ENCODE results near the gene EGFR.

The EGFR gene

DNA sequence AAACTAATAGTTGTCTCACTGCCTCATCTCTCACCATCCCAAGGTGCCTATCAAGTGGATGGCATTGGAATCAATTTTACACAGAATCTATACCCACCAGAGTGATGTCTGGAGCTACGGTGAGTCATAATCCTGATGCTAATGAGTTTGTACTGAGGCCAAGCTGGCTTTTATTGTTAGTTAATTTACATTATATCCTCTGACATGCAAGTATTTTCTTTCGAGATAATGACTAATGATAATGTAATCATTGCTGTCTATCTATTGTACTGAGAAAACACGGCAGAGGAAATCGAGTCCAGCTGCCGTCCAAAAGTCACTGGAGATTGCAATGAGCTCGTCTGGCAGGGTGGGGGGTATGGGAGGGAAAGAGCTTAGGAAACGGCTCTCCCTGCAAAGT lies 173.9 kb downstream of the EGFR start:
- DNase-seq = no peak

DNA sequence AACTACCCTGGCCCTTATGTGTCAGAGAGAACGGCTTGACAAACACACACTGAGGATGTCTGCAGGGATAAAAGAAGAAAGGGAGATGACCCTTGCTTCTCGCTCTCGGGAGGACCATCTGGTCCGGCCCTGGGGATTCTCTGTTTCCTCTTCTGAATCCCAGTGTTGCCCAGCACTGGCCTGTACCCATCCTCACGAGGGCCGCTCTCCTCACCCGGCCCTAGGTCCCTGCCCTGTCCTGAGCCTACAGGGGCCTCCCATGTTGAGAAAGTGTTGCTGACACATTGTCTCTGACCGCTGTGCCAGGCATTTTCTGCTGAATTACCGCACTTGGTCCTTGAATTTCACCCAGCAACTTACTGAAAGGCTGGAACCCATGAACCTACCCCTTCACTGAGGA lies 174.4 kb downstream of the EGFR start:
- no peak for DNase-seq

DNA sequence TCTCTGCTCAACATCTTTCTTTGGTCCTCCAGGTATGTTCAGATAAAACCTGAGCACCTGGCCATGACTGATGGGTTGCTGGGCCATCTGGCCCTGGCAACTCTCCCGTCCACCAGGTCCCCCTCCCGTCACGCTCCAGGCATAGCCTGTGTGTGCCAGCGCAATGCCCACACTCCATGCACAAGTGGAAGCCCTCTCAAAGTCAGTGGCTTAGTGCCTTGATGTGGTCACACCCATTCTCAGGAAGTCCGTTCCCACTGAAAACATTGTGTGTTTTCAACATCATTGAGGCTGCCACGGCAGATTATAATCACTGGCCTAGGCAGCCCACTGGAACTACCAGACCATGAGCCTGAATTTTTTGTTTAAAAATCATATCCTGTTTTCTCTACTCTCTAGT lies 175.7 kb downstream of the EGFR start:
- DNase-seq = no peak

DNA sequence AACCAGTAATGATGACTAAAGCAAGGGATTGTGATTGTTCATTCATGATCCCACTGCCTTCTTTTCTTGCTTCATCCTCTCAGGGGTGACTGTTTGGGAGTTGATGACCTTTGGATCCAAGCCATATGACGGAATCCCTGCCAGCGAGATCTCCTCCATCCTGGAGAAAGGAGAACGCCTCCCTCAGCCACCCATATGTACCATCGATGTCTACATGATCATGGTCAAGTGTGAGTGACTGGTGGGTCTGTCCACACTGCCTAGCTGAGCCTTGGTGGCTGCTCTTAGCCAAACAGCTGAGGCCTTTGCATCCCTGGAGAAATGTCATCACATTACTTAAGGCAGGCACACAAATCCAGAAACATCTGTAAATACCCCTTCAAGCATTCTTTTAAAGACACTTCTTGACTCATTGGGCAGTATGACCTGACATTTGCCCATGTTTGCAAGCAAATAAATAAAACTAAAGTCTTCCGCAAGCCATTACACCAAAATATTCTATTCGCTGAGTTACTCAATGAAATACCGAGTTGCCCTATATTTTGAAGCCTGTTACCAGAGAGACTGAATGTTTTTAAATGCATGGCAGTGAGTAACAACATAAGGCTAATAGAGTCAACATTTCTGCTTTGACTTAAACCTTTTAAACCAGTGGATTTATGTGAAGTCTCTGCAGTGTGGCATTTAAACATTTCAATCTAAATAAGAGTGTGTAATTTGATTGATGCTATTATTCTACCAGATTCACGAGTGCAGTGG lies 180.0 kb downstream of the EGFR start:
- DNase-seq = no peak

DNA sequence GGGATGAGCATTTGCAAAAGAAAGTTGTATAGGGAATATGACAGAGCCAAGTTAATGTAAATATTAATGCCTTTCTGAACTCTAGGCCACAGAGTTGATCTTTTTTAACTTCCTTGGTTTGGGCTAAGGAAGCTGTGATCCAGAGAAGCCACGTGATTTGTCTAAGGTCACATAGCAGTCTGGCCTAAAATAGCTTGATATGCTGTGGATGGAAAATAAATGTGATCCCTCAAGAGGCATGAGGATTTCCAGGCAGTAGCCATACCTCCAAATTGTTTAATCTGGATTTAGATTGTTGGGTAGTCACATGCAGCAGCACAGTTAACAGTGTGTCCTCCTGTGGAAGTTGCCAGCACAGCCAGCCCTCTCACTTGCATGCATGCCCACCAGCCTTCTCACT lies 180.6 kb downstream of the EGFR start:
- DNase-seq = no peak

DNA sequence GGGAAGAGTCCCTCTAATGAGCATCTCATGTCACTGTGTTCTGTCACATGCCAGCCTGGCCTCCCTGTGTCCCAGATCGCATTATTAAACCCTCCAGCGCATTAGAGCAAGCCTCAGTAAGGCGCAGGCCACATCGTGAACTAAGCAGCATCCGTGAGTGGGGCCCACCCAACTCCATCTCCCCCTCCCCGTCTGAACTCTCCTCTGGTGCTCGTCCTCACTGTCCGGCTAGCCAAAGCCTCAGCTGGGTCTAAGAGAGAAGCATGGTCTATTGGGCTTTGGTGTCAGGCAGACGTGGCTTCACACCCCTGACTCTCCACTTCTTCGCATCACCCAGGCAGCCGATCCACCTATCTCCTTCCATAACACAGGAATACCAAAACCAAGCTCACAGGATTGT lies 181.6 kb downstream of the EGFR start:
- no peak for DNase-seq

DNA sequence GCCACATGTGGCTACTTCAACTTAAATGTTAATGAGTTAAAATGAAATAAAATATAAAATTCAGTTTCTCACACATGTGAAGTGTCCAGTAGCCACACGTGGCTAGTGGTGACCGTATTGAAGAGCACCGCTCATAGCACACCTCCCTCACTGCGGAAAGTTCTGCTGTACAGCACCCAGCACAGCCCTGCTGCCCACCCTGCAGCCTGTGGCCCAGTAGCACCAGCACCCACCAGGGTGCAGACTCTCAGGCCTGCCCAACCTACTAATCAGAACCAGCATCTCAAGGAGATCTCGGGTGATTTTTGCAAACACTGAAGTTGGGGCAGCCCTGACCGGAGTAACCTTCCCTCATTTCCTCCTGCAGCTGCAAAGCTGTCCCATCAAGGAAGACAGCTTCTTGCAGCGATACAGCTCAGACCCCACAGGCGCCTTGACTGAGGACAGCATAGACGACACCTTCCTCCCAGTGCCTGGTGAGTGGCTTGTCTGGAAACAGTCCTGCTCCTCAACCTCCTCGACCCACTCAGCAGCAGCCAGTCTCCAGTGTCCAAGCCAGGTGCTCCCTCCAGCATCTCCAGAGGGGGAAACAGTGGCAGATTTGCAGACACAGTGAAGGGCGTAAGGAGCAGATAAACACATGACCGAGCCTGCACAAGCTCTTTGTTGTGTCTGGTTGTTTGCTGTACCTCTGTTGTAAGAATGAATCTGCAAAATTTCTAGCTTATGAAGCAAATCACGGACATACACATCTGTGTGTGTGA lies 183.5 kb downstream of the EGFR start:
- DNase-seq = no peak

DNA sequence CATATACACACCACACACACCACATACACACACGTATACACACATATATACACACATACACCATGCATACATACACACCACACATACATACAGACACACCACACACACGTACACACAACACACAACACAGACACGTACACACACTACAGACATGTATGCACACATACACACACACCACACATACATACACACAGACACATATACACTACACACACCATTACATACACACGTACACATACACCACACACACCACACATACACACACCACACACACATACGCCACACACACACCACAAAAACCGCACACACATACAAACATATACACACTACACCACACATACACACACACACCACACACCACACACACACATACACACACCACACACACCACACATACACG lies 184.5 kb downstream of the EGFR start:
- no peak for DNase-seq

DNA sequence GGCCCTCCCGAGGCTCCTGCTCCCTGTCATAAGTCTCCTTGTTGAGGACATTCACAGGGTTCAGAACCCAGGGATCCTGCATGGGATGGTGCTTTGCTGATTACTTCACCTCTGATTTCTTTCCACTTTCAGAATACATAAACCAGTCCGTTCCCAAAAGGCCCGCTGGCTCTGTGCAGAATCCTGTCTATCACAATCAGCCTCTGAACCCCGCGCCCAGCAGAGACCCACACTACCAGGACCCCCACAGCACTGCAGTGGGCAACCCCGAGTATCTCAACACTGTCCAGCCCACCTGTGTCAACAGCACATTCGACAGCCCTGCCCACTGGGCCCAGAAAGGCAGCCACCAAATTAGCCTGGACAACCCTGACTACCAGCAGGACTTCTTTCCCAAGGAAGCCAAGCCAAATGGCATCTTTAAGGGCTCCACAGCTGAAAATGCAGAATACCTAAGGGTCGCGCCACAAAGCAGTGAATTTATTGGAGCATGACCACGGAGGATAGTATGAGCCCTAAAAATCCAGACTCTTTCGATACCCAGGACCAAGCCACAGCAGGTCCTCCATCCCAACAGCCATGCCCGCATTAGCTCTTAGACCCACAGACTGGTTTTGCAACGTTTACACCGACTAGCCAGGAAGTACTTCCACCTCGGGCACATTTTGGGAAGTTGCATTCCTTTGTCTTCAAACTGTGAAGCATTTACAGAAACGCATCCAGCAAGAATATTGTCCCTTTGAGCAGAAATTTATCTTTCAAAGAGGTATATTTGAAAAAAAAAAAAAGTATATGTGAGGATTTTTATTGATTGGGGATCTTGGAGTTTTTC lies 186.5 kb downstream of the EGFR start:
- DNase-seq = no peak

DNA sequence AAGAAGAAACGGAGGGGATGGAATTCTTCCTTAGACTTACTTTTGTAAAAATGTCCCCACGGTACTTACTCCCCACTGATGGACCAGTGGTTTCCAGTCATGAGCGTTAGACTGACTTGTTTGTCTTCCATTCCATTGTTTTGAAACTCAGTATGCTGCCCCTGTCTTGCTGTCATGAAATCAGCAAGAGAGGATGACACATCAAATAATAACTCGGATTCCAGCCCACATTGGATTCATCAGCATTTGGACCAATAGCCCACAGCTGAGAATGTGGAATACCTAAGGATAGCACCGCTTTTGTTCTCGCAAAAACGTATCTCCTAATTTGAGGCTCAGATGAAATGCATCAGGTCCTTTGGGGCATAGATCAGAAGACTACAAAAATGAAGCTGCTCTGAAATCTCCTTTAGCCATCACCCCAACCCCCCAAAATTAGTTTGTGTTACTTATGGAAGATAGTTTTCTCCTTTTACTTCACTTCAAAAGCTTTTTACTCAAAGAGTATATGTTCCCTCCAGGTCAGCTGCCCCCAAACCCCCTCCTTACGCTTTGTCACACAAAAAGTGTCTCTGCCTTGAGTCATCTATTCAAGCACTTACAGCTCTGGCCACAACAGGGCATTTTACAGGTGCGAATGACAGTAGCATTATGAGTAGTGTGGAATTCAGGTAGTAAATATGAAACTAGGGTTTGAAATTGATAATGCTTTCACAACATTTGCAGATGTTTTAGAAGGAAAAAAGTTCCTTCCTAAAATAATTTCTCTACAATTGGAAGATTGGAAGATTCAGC lies 187.6 kb downstream of the EGFR start:
- no peak for DNase-seq

DNA sequence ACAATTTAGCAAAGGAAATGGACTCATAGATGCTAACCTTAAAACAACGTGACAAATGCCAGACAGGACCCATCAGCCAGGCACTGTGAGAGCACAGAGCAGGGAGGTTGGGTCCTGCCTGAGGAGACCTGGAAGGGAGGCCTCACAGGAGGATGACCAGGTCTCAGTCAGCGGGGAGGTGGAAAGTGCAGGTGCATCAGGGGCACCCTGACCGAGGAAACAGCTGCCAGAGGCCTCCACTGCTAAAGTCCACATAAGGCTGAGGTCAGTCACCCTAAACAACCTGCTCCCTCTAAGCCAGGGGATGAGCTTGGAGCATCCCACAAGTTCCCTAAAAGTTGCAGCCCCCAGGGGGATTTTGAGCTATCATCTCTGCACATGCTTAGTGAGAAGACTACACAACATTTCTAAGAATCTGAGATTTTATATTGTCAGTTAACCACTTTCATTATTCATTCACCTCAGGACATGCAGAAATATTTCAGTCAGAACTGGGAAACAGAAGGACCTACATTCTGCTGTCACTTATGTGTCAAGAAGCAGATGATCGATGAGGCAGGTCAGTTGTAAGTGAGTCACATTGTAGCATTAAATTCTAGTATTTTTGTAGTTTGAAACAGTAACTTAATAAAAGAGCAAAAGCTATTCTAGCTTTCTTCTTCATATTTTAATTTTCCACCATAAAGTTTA lies 188.8 kb downstream of the EGFR start:
- DNase-seq = no peak

DNA sequence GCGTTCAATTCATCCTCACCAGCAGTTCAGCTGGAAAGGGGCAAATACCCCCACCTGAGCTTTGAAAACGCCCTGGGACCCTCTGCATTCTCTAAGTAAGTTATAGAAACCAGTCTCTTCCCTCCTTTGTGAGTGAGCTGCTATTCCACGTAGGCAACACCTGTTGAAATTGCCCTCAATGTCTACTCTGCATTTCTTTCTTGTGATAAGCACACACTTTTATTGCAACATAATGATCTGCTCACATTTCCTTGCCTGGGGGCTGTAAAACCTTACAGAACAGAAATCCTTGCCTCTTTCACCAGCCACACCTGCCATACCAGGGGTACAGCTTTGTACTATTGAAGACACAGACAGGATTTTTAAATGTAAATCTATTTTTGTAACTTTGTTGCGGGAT lies 190.5 kb downstream of the EGFR start:
- no peak for DNase-seq

DNA sequence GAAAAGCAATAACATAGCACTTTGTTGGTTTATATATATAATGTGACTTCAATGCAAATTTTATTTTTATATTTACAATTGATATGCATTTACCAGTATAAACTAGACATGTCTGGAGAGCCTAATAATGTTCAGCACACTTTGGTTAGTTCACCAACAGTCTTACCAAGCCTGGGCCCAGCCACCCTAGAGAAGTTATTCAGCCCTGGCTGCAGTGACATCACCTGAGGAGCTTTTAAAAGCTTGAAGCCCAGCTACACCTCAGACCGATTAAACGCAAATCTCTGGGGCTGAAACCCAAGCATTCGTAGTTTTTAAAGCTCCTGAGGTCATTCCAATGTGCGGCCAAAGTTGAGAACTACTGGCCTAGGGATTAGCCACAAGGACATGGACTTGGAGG lies 191.4 kb downstream of the EGFR start:
- DNase-seq = no peak

DNA sequence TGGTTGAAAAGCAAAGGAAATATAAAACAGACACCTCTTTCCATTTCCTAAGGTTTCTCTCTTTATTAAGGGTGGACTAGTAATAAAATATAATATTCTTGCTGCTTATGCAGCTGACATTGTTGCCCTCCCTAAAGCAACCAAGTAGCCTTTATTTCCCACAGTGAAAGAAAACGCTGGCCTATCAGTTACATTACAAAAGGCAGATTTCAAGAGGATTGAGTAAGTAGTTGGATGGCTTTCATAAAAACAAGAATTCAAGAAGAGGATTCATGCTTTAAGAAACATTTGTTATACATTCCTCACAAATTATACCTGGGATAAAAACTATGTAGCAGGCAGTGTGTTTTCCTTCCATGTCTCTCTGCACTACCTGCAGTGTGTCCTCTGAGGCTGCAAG lies 191.9 kb downstream of the EGFR start:
- DNase-seq = no peak

DNA sequence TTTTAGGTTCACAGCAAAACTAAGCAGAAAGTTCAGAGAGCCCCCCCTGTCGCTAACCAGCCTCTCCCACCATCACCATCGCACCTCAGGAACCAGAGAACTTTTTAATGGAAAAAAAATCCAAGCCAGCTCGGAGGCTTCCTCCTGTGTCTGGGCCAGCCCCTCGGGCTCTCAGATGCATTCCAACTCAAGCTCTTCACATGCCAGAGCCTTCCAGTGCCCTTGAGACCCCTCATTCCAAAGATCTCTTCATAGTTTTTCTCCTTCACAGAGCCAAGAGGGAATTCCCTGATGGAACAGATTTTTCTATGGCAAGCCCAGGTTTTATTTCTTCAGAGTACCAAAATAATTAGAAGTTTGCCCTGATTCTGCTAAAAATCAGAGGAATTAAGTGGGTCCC lies 192.9 kb downstream of the EGFR start:
- DNase-seq = no peak

DNA sequence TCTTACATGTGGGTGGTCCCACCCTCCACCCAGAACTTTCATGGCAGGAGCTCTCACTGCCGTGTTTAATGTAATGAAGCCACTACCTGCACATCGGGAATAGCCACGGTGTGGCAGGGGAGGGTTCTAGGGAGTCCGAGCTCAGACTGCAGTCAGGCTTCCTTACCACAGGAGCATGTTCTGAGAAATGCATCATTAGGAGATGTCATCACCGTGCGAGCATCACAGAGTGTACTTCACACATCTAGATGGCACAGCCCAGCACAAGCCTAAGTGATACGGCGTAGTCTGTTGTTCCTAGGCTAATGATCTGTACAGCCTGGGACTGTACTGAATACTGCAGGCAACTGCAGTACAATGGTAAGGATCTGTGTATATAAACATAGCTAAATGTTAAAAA lies 193.4 kb downstream of the EGFR start:
- no peak for DNase-seq

DNA sequence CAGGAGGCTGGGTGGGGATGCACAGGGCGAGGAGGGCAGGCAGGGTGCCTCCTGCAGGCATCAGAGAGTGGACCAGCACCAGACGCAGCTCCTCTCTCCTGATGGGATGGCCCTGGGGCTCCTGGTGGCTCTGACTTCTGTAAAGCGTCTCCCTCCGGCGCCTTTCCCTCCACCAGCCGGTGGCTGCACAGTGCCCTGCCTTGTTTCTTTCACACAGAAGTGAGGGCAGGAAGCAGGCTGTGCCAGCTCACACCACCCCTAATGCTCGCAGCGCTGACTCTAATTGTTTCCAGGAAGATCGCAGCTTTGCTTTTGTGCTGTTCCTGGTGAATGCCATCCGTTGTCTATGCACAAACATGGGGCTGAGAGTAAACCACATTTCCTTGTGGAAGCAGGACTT lies 194.0 kb downstream of the EGFR start:
- DNase-seq = no peak

DNA sequence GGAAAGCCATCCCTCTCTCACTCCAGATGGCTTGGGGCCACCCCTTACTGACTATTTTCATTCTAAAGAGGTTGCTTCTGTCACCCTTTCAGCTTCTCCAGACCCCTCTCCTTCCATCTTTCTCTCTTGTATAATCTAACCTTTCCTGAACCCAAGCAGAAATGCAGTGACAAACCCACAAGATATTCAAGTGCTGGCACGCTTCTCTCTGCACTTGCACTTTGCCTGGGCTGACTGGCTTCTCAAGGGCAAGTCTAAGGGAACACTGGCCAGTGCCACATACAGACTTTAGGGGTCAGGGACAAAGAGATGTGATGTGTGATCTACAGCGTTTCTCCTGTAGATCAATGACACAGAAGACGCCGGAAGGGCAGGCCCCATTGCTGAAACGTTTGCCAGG lies 195.9 kb downstream of the EGFR start:
- DNase-seq = no peak

DNA sequence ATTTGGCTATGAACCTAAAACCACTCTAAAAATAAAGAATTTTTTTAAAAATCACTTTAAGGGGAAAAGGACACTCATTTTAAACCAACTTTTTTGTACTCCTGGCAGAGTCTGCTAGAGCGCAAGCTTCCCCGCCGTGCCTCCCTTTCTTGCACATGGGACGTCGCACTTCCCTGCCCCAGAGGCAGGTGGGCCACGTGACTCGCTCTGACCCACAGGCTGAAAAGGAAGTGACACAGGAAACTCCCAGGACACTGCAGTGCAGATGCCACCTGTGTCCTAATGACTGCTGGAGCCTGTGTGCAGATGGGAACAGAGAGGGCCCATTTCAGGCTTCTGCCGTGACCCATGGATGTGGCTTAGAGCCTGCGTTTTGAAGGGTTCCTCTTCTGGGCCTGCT lies 204.2 kb downstream of the EGFR start:
- DNase-seq = no peak

DNA sequence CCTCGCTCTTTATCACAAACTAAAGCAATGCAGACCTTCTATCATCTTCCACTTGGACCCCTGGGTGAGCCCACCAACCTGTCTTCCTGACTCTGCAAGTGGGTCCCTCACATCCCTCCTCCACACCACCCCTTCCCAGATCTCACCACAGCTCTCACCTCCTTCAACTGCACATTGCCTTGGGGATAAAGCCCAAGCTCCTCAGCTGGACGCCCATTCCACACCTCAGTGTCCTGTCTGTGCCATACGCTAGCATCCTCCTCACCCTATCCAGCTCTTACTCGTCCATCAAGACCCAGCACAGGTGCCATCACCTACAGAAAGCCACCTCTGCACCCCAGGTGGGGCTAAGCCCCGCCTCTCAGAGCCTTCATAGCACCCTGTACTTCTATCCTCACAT lies 205.3 kb downstream of the EGFR start:
- DNase-seq = no peak

DNA sequence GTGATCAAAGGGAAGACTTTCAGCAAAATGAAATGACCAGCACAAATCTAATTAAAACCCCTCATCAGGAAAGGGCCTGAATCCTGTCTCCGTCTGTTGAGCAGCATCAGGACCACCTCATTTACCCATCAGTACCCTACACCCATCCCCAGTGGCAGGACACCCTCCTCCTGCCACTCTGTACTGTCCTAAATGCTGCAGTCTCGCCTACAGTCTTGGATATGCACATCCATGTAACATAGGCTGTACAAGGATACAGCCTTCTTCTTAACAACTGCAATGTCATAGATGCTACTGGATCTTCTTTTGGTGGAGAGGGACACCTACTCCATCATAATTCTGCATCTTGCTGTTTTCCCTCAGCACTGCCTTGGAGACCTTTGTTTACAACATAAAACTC lies 206.0 kb downstream of the EGFR start:
- no peak for DNase-seq

DNA sequence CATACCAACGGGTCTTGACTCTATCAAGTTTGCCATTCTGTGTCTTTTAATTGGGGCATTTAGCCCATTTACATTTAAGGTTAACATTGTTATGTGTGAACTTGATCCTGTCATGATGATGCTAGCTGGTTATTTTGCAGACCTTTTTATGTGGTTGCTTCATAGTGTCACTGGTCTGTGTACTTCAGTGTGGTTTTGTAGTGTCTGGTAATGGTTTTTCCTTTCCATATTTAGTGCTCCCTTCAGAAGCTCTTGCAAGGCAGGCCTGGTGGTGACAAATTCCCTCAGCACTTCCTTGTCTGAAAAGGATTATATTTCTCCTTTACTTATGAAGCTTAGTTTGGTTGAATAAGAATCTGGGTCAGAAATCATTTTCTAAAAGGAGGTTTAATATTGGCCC lies 211.2 kb downstream of the EGFR start:
- no peak for DNase-seq

Data from central memory CD4-positive, alpha-beta T cell (primary cell).